ENCODE data around the gene XIRP1.
A peak's percentile ranks its signal among the peaks of the same experiment; 100 is the strongest.

GRCh38 chr3:39164414-39164813, 28.0 kb downstream of the XIRP1 start:
- TF ChIP-seq KAT7 (CRISPR knock-in tag; IDR thresholded peaks at IDR 0.05; ENCODE audit: borderline replicate concordance) (no peak), GATAD2A (CRISPR knock-in tag; IDR thresholded peaks at IDR 0.05) (no peak), CHD4 (IDR thresholded peaks at IDR 0.05; ENCODE audit: borderline replicate concordance, low read length) (no peak), CTCF (CRISPR knock-in tag; IDR thresholded peaks at IDR 0.05) (no peak), HINFP (CRISPR knock-in tag; IDR thresholded peaks at IDR 0.05; ENCODE audit: low read depth) (no peak), FOXJ3 (CRISPR knock-in tag; IDR thresholded peaks at IDR 0.05; ENCODE audit: borderline replicate concordance) (no peak), TAF1 (CRISPR knock-in tag; IDR thresholded peaks at IDR 0.05) (no peak), NR2F6 (IDR thresholded peaks at IDR 0.05) (peak; percentile 27; the same call in 1 of the 2 replicates), NR2F6 (CRISPR knock-in tag; IDR thresholded peaks at IDR 0.05) (no peak), ZFP91 (CRISPR knock-in tag; IDR thresholded peaks at IDR 0.05; ENCODE audit: borderline replicate concordance) (no peak), JUND (CRISPR knock-in tag; IDR thresholded peaks at IDR 0.05) (no peak)
